Measurements from ENCODE around the gene SAMMSON.

Gene SAMMSON

DNA sequence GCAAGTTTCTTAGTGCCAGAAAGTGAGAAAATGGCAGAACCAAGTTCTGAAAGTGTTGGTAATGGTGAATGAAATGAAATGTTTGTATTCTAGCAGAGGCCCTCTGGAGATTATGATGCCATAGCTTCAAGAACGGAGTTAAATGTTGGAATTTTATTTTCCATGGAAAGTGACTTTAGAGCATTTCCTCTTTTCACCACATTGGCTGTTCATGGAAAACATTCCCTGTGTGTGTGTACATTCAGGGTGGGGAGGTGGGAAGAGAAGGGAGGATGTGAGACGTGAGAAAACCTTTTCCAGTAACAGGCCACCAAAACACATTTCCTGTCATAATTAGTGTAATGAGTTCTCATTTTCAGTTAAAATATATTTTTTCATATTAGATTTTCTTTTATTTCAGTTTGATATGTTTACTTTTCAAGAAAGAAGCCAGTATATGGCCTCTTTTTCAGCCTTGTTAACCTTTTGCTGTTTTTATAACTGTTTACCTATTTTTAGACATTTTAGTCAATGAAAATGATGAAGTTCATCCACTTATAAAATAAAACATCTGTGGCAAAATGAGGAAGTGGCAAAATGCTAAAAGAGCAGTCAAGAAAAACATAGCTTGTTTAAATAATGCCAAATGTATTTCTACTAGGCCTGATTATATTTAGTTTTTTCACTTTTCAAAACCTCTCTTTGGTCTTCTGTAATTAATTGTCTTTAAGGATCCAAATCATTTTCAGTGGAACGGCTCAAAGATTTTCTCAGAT lies 21.6 kb downstream of the SAMMSON start:
- DNase-seq: no peak

DNA sequence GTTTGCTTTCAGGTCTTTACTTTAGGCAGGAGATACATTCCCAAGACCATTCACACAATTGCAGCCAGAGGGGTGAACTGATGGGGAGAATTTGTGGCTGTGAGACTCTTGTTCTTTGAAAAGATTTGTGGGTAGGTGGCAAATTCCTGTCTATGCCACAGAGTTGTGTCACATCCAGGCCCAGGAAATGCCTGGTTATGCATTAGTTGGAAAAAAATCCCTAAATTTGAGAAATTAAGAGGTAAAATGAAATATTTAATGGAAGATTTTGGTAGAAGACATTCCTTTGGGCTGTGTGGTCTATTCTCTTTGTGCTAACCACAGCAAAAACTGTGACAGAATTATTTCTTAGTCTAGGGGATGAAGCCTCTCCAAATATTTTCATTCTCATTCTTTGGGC lies 28.8 kb downstream of the SAMMSON start:
- DNase-seq: no peak

DNA sequence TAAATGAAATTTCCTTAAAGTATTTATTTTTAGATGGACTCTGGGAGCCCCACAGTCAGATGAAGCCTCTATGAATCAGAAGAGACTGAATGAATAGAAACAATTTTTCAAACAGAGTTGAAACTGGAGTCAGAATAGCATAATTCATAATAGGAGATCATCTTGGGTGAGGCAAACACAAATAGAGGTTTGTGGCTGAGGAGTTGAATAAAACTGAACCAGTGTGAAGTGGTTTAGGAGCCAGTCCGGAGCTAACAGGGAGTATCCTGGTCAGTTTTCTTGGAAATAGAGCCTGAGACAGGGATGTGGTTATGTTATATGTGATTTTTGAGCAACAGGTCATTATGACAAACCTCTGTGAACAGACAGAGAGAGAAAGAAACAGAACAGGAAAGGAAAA lies 39.2 kb downstream of the SAMMSON start:
- no peak for DNase-seq

DNA sequence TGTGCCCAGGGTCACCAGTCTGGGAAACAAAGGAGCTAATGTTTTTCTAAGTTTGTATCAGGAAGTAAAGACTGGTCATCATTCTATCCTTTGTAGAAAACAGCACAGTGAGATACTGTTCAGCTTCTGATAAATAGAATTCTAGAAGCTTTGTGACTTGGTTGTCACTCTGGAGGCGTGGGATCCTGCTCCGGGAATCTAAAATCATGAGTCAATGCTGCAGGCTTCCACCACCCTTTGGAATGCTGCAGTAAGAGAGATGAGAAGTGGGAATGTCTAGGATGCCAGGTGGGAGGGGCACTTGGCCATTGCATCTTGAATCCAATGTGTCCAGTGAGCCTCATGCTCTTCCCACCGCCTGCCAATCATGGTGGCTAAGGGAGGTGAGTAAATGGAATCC lies 40.9 kb downstream of the SAMMSON start:
- DNase-seq: no peak

DNA sequence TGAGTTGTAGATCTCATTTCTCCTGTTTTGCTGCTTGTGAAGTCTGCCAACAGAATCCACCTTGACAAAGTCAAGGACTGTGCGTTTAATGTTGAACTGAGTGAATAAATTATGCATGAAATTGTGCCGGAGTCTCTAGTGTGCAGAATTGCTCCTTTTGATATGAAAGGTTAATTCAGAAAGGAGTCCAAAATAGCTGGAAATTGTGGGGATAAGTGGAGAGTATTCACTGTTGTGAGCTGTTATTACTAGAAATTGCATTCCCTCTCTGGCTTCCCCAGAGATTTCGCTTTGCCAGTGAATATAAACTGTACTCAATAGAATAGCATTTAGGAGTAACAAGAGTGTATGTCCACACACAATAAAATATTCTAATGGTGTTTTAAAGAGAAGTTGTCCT lies 43.1 kb downstream of the SAMMSON start:
- no peak for DNase-seq

DNA sequence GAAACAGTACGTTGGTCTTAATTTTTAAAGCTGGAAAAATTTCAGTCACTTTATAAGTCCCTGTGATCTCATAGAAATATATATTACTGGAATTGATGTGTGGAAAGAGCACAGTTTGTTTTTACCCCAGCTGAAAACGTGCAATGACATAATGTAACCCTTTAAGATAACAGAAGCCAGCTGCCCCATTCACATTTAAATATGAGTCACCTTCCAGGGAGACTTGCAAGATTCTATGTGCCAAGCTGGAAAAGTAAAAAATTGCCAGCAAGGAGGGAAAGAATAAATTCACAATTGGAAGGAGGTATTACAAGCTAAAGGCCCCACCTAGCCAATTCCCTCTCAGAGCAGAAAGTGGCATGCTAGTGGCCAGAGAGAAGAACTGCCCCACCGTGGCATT lies 50.2 kb downstream of the SAMMSON start:
- no peak for DNase-seq

DNA sequence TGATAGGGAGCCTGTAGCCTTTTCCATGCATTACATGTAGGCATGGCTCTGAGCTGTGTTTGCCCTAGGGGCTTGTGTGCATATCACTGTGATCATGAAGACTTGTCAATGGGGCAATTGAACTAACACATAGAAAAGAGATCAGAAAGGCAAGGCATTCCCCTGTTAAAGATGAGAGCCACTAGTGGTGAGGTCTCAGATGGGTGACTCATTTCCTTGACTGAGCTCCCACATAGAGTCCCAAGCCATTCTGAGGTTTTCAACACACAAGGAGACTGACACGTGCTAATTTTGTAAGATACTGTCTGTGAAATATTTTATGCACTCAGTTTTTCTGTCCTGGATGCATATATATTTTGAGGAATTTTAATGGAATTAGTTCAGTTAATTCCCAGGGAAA lies 53.8 kb downstream of the SAMMSON start:
- DNase-seq: peak; percentile 7

DNA sequence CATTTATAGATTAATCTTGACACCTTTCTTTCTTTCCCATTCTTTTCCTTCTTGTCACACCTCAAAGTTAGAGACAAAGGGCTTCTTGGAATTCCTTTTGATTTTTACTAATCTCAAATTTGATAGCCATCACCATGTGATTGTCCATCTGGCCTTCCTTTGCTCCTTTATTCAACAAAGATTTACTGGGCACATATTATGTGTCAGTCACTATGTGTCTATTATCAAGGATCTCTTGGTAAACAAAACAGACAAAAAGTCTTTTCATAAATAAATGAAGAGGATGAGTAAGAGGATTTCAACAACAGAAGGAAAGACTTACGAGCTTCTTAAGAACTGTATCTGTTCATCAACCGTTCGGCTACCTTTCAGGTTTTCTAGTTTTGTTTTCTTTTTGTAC lies 56.5 kb downstream of the SAMMSON start:
- DNase-seq: no peak

DNA sequence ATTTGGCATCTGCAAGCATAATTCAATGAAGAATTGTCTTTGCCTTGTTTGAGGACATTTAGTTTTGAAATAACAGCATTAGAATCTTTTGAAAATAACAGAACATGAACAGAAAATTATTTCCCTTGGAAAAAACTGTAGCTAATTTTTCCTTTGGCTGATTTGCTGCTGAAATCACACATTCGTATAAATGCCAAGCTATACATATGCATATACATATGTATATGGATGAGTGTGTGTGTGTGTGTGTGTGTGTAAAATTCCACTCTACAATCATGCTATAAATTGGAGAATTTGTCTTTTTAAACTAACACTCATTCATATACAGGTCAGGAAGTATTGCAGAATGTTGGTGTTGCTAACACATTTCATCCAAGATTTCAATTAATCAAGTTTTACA lies 57.9 kb downstream of the SAMMSON start:
- DNase-seq: no peak

DNA sequence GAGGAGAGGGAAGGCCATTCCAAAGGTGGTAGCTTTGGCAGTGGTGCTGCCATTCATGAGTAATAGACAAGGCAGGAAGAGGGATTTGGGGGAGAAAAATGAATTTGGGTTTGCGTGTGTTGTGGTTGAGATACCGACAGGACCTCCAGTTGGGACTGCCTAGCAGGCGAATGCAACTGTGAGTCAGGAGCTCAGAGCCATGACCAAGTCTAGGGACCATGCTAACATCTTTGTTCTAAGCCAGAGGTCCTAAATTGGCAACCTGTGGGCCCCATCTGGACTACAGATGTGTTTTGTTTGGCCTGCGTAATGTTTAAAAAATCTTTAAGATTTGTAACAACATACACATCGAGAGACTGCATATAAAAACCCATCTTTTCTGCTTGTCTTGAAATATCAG lies 61.6 kb downstream of the SAMMSON start:
- DNase-seq: no peak

DNA sequence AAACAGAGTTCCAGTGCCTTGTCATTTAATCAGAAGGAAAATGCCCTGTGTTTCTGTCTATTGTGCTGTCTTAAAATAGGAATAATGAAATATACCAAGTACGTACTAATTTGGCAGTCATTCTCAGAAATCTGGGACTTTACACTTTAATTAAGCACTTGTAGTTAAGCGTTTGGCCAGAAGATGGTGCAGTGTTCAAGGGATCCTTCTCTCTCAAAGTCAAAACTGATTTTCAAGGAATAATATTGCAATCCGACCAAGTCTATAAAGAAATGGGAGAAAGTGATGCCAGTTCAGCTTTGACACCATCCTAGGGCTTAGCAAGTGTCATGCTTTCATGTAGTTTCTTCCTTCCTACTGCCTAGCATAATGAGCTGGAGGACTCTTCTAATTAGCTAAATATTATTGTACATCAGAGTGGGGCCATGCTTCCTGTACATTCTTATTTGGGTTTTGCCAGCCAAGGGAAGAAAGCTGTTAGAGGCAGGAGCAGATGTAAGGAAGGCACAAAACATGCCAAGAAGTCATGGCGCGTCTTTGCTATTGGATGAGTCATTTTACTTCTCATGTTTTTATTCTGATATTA lies 64.8 kb downstream of the SAMMSON start:
- DNase-seq: peak; percentile 34

DNA sequence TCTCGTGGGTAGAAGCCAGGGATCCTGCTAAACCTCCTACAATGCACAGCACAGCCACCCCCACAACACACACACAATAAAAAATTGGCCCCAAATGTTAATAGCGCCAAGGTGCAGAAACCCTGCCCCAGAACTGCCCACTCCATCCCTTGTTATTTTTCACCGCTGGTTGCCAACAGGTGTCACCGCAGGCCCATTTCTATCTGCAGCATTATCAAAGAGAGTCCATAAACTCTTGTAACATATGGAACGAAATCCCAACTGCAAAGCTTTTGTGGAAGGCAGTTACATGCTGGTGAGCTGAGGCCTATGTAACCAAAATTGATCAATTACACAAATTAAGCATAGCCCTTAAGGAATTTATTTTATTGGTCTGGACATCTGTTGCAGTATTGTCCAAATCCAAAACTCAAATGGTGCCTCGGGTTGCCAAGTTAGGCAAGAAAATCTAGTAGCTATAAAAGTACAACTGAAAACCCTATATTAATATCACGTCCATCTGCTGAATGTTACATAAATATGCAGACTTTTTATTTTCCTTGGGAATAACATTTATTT lies 66.2 kb downstream of the SAMMSON start:
- DNase-seq: no peak

DNA sequence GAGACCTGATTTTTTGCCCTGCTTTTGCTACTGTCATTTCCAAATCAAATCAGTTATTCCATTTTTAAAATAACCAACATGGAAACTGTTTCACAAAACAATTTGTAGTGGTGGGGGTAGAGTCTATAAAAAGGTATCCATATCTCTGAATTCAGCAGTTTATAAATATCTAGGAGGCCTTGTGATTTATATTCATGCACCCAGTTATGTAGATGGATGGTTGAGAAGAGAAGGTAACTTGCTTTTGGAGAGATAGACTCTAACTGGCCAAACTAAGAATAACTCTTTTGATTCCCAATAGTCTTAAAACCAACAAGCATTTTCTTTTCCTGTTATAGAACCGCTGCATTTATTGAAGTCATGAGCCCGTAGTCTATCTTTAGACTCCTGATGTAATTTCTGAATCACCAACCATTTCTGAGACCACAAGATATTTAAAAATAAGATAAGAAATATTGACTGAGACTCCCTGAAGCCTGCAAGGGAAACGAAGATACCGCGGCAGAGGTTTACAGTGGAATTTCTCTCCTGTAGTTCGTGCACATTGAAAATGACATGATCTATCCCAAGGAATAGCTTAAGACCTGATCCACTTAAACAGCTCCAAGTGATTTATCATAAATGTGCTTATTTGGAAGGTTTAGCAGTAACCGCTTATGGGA lies 68.5 kb downstream of the SAMMSON start:
- peak; percentile 19 for DNase-seq

DNA sequence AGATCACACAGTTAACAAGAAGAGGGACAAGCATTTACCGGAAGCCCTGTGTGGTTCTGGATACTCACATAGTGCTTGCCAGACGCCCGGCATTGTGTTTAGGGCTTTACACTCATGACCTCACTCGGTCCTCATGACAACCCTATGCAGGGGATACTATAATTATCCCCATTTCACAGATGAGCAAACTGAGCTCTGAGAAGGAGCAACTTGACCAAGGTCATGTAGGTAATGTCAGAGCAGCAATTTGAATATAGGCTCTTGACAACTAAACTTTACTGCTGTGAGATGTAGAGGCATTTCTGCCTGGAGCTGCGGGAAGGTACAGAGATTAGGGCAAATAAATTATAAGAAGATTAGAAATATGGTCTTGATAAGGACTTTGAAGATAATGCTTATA lies 70.0 kb downstream of the SAMMSON start:
- DNase-seq: no peak

DNA sequence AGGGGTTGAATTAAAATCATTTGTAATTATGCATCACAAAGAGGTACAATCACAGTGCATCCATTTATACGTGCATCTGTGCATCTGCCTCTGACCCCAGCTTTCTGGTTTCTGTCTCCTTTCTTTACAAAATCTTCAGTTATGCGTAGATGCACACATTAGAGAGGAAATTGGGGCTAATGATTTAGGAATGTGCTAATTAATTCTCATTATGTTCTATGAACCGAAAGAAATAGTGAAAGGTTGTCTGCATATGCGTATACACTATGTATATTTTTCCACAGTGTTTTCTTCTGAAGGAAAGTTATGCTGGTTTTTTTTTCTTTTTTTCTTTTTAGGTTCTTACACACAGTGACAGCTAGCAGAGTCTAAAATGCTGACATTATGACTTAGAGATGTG lies 71.6 kb downstream of the SAMMSON start:
- DNase-seq: no peak

DNA sequence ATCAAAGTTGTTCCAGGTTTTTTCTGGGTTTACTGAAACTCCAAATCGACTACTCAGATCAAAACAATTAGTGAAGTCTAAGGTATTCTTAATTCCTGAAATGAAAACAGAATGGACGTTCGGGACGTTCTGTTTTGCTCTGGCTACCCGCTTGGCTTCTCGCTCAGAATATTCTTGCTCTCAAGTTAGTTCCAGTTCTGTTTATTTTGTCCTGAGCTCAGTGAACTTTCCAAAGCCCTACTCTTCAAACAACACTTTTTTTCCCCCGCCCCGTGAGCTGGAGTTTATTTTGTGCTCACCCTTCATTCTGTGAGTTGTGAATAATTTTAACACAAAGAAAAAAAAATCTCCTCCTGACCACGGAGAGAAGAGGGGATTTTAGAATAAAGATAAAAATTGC lies 72.6 kb downstream of the SAMMSON start:
- DNase-seq: no peak

DNA sequence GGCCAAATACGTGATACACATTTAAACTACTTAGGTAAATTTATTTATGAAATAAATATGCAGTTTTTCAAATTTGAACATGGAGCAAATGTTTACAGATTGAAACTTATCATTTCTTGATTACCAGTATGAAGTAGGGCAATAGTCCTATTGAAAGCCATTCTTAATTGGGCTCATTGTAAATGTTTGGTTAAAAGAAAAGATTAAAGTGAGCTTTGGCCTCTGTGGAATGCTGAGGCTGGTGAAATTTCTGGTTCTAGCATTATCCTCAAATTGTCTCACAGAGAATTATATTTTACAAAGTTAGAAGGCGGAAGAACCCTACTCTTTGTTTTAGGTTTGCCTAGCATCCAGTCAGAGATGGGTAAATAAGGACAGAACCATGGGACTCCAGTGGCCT lies 73.2 kb downstream of the SAMMSON start:
- DNase-seq: no peak

DNA sequence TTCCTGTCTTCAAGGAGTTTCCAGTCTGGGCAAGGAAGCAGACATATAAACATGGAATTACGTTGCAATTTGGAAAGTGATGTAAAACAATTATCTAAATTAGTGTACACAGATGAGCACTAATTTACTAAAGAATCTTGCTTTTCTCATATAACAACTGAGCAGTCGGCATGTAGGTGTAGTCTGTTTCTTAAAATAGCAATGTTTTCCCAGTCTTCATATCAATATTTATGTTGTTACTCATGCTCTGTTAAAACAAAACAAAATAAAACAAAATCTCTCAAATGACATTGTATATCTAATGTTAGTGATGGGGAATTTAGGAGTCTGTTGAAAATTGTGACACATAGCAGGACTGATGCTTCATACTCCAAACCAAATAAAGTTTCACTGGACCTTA lies 75.6 kb downstream of the SAMMSON start:
- no peak for DNase-seq

DNA sequence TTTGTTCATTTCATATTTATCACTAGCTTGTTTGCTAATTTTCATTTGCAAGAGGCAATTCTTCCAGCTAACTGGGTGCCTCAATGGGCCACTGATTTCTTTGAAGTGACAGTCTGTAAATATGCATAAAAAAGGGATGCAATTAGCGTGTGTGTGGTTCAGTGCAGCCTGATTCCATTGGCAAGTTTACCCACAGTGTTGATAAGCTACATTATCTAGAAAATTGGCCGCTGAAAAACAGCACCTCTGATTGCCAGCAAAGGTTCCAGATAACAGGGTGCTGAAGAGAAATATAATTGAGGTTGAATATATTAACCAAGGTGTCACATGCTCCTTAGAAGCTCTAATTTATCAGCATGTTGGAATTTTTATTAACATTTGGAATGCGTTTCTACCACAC lies 76.9 kb downstream of the SAMMSON start:
- DNase-seq: no peak

DNA sequence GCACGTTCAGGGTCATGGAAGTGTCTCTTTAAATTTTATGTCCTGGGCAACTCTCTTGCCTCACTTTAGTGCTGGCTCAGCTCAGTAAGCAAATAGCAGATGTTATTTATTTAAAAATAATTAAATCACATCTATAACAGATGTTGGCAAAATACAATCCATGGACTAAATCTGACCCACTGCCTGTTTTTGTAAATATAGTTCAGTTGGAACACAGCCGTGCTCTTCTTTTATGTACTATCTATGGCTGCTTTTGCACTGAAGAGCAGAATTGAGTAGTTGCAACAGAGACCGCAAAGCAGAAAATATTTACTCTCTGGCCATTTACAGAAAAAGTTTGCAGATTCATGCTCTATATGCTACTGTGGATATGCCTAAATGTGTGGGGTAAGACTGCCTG lies 79.2 kb downstream of the SAMMSON start:
- DNase-seq: no peak

DNA sequence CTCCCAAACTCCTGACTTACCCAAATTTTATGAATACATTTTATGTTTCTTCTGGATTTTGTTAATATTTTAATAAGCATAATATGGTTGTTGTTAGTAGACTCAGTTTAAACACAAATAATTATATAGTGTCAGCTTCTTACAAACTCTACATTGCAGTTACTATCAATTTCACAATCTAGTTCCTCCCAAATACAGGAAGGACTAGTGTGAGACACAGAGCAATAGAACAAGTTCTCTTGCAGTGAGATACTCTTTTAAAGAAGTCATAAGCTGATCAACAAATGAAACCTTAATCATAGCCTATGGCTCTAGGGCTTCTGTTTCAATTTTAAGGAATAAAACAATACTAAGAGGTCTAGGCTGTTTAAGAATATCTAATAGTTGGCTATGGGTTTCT lies 86.1 kb downstream of the SAMMSON start:
- no peak for DNase-seq

DNA sequence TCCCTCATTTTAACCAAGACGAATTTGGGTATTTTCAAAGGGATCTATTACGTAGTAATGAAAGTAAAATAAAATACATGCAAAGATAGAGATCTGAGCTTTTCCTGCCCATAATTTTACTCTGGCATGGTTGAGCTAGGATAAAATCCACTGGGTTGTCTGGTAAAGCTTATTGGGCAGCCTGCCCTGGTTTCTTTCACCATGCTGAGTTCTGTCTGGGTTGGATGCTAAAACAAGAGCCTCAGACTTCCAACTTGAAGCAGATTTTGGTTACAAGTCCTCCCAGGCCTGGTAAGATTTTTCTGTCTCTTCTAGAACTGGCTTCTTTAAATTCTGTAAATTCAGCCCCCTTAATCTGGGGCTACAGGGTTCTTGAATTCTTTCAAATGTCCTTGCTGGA lies 86.8 kb downstream of the SAMMSON start:
- DNase-seq: no peak

DNA sequence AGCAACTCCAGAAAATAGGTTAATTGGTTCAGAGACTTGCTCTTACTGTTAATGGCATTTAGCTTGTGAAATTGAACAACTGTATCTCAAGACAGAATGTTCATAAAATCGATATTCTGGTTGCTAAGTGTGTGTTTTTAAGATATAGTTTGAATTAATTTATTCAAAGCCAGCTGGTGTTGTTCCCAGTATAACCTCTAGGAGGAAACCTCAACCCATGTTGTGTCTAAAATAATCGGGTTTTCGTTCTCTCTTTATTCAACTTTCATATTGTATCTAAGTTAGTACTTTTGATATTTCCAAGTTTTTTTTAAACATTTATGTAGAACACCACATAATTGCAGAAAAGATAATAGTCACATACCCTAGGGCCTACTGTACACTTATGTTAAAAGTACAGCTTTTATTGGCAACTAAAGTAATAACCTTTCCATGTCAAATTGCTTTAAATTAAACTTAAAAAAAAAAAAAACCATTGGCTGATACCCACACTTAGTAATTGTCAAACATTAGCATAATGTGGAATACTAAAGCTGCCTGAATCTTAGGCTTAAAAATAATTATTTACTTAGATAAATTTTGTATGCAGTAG lies 90.9 kb downstream of the SAMMSON start:
- DNase-seq: peak; percentile 4

DNA sequence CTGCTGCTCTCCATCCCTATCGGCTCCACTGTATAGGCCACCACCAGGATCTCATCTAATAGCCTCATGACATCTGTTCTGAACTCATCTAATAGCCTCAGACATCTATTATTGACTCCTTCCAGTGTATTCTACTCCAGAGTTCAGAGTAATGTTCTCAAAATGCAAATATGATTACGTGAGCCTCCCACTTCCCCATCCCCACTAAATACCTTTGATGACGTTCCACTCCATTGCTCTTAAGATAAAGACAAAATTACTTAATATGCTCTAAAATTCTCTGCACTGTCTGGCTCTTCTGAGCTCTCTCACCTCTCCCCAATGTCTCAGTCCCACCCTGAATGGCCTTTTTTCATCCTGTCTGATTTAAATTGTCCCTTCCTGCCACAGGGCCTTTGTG lies 94.7 kb downstream of the SAMMSON start:
- DNase-seq: no peak
